GM19455 (cell line): ENCODE measurements around the gene DYRK4.

ENCODE experiments used
- ATAC-seq: cut with Tn5 transposase; IDR thresholded peaks from one replicate; pipeline ENCODE4 v1.9.1; 2021; ENCODE audit not compliant: unreplicated experiment

DYRK4 gene

DNA sequence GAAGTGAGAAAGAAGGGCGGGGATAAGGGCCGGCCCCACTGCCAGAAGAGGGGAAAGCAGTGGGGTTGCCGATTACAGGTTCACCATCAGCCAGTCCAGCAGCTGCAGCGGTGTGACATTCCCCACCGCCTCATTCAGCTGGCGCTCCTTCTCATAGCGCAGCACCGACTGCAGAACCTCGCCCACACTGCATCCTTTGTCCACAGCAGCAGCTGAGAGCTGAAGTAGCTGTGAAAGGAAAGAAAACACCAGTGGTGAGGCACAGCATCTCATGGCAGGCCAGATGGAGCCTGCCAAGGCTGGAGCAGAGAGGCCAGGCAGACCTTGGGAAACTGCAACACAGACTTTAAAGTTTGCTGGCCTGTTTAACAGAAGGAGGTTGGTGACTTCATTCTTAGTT is 53.7 kb downstream of the DYRK4 start:
- no peak for ATAC-seq

DNA sequence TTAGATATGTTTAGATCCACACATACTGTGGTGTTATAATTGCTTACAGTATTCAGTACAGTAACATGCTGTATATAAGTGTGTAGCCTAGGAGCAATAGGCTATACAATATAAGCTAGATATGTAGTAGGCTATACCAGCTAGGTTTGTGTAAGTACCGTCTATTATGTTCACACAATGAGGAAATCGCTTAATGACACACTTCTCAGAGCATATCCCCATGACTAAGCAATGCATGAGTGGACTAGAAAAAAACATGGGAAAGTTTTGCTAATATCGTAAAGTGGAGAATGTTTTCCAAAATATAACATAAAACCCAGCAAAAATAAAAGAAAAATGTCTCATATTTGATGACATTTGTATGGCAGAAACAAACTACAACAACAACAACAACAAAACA is 59.5 kb downstream of the DYRK4 start:
- ATAC-seq: no peak

DNA sequence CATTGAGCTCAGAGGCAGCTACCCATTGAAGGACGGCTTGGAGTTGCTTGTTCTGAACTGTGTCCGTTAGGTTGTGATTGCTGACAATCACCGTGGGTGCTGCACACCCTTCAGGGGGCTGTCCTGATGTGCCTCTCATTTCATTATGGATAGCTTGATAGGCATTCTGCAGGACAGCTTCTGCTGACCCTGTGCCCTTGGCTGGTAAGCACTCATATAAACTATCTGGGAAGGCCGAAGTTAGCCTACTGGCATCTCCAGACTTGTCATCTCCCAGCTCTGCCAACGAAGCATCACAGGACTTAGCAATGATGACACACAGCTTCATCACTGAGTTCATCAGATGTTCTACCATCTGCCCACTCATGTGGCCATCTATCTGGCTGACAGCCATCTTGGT is 64.5 kb downstream of the DYRK4 start:
- no peak for ATAC-seq

DNA sequence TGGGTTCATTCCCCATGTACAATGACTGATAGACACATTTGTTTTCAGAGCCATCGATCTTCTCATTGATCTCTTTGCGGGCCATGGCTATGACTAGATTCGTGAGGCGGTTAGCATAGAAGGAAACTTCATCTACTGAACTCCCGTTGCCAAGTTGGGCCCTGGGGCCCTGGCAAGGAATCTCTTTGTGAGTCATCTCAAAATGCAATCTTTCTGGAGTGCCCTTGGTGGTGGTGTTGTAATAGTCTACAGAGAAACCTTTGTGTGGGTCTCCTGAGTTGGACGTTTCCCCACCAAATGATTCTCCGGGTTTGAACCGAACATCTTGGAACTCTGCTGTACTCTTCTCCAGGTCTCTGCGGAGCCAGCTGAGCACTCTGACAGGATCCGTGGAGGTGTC is 66.4 kb downstream of the DYRK4 start:
- no peak for ATAC-seq

DNA sequence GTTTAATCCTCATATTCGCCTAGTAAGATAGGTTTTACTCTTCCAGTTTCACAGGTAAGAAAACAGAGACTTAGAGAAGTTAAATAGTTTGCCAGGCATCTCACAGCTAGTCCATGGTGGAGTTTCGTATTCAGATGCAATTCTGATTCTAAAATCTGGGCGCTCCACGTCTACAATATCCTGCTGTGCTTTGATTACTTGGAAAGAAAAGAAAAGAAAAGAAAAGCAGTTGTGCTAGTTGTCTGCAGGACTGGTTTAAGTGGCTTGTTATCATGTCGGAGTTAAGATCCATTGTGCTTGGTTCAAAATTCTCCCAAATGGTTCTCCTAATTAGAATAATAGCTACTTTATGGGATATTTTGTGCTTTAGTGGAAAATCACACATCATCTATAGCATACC is 68.3 kb downstream of the DYRK4 start:
- no peak for ATAC-seq

DNA sequence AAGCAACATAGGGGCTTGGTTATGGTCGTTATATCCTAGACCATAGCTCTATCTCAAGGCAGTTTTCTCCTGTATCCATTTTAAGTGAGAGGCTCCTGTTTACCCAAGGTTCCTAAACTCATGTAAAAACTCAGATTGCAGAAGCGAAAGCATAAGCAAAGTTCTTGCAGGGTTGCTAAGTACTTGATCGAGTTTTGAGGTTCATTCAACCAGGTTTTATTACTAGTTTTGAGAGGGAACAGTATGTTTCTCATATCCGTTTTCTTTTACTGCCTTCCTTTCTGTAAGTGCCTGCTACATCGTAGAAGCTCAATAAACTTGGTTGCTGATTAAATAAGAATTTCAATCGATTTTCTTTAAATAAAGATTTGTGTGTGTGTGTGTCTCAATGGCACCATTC is 81.7 kb downstream of the DYRK4 start:
- ATAC-seq: no peak

DNA sequence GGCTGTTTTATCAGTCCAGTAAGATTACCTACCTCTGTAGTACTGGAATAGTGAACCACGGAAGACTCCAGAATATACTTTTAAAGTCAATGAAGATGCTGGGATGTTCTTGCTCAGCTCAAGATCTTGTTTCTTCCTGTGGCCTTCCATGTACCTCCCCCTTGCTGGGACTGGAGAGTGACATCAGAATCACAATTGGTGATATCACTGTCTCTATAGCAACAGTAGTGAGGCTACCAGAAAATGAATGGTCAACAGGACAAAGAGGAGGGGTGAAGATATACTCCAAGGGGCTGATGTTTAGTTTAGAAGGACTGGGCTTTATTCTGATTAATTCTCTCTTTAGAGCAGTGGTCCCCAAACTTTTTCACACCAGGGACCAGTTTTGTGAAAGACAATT is 83.0 kb downstream of the DYRK4 start:
- ATAC-seq: no peak

DNA sequence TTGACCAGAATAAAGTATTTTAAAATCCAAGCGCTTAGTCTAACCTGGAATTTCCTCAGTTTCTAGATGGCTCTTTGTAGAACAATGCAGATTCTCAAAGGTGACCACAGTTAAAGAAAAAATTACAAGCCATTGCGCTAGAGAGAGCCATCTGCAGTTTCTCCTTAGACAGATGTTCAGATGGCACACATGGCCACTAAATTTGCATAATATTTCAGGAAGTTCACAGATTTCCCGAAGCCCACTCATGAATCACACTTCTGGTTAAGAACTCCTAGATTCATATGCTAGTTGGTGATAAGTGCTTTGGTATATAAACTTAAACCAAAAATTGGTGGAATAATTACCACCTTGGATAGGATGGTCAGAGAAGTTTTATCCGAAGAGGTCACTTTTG is 86.1 kb downstream of the DYRK4 start:
- ATAC-seq: peak; percentile 24

DNA sequence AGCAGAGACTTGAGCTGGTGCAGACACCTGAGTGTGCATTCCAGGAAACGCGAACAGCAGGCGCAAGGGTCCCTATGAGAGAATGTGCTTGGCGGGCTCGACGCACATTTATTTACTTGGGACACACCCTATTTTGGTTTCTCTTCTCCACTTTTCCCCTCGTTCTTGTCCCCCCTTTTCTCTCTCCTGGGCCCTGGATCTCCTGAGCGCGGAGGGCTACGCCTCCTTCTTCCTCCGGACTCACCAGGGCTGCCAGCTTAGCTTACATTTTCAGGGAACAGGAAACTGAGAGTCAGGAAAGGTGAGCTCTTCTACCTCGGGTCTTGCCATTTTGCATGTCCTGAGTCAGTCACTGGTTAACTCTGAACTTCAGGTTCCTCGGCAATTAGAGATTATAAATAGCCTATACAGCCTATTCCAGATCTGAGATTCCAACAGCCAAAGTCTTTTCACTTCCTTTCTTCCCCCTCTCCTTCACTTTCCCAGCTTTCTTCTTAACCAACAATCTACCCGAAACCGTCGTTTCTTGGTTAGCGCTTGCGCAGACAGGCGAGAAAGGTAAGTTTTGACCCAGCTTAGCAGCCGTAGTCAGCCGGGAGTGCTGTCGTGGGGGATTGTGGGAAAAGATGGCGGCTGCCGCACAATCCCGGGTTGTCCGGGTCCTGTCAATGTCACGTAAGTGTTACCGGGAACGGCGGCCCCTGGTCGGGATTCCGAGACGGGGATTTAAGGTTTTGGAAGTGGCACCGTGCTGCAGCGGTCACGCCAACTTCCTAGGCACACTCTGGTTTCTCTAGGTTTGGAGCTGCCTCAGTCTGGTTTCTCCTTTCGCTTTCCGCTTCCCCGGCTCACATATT is 86.7 kb downstream of the DYRK4 start, which contains the start of the genes AKAP3 and NDUFA9:
AKAP3 (minus strand) TSS at position 551 of the 857 bp plus-strand sequence. CDS start 10,855 bp downstream, outside the sequence.
NDUFA9 (plus strand) TSS at position 614 of the 857 bp plus-strand sequence; CDS start at position 627, 13 bp downstream.
- peak; percentile 83 for ATAC-seq

DNA sequence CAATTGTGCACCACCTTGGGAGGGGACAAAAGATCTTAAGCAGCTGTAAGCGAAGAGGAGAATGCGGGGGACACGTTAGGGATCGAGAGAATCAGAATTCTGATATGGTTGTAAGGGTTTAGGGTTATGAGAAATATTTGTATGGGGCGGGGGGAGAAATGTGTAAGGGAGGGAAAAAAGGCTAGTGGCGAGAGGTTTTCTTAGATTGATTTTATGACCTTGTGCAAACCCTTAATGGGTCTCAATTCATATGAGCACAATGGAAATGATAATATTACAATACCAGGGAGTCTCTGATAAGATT is 87.3 kb downstream of the DYRK4 start:
- no peak for ATAC-seq

DNA sequence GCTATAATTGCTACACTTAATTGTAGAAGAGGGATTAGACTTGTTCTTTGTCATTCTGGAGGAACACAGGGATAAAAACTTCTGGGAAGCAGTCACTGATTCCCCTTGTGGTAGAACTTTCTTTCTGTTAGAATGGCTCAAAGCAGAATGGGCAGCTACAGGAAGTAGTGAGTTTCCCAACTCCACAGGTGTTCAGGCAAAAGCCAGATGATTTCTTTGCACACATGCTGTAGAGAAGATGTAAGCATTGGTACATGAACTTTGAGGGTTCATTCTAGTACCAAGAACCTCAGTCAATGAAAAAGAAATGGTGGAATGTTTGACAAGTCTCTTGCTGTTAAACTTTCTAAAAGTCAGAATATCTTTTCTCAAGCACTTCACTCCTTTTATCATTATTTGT is 91.2 kb downstream of the DYRK4 start:
- no peak for ATAC-seq

DNA sequence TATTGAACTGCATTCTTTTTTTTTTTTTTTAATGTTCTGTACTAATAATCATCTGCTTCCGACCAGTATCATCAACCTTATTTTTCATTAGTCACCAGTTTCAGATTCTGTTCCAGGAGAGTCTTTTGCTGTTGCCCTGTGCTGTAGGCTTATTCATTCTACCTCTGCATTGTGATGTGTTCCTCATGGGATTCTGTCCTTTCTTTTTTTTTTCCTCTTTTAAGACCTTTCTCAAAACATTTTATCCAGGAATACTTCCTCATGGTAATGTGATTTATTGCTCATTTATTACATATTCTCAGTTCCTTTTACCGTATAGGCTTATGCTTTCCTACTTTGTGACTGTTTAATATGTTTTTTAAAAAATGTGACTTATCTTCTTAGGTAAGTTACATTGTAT is 91.7 kb downstream of the DYRK4 start:
- no peak for ATAC-seq
